Chondrocyte (in vitro differentiated cells): ENCODE measurements around the gene KMT2B. TPM values are rescaled to one million over a fixed set of nuclear protein-coding genes. Genes with fewer than 3 reads are reported as not detected.

Experiments used
- DNase-seq: peaks from one replicate; pipeline ENCODE4 v3.0.0; 2021; ENCODE audit warnings: mixed read lengths, low spot score
- H3K27ac Mint-ChIP-seq: one replicate; pipeline ENCODE4 v1.8.0; 2021; ENCODE audit warnings: mild to moderate bottlenecking, moderate library complexity, mixed read lengths; ENCODE audit not compliant: unreplicated experiment
- H3K27me3 Mint-ChIP-seq: 2 replicates; pipeline ENCODE4 v1.8.0; 2021; ENCODE audit warnings: low read depth, mixed read lengths
- H3K36me3 Mint-ChIP-seq: 2 replicates; pipeline ENCODE4 v1.8.0; 2021; ENCODE audit warnings: low read depth, mixed read lengths
- H3K4me1 Mint-ChIP-seq: 2 replicates; pipeline ENCODE4 v1.8.0; 2021; ENCODE audit warnings: low read depth, mild to moderate bottlenecking, mixed read lengths
- H3K4me3 Mint-ChIP-seq: one replicate; pipeline ENCODE4 v1.8.0; 2021; ENCODE audit warnings: mild to moderate bottlenecking, moderate library complexity, mixed read lengths; ENCODE audit not compliant: unreplicated experiment
- H3K9me3 Mint-ChIP-seq: 2 replicates; pipeline ENCODE4 v1.8.0; 2021; ENCODE audit warnings: low read depth, mixed read lengths
- total RNA-seq: library from RNA; stranded (reverse); gene quantifications from 3 replicates; pipeline ENCODE4 v1.2.1, GENCODE V29; 2021
- TF ChIP-seq, protein P1 (sequence below): fragments of 200-600 bp; sonication (generic); IDR thresholded peaks from 2 replicates; pipeline ENCODE4 v1.5.0; 2021; ENCODE audit warnings: antibody characterized with exemption, mild to moderate bottlenecking, moderate library complexity

Gene KMT2B
- total RNA-seq, 1 donor from 2014 or later: 30.8 TPM

DNA sequence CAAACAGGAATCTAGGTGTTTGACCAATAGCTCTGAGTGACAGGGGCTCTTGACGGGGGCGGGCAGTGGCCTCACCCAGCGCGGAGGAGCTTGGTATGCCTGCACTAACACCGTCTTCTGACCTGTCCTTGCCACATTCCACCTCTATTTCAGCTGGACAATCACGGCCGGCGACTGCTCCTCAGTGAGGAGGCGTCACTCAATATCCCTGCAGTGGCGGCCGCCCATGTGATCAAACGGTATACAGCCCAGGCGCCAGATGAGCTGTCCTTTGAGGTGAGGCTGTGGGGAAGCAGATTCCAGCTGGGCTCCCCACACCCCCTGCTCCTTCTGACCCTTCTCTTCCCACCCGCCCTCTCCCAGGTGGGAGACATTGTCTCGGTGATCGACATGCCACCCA, 62.3 kb downstream of the KMT2B start:
- Mint-ChIP-seq H3K4me1 (peaks cover 16% of the 10 kb centered on the region), H3K9me3 (no peaks in the 10 kb centered on the region), H3K27me3 (no peaks in the 10 kb centered on the region), H3K27ac (no peak overlapping the region), H3K4me3 (no peak overlapping the region), H3K36me3 (peaks cover 3% of the 10 kb centered on the region)
- TF ChIP-seq, protein P1, sequence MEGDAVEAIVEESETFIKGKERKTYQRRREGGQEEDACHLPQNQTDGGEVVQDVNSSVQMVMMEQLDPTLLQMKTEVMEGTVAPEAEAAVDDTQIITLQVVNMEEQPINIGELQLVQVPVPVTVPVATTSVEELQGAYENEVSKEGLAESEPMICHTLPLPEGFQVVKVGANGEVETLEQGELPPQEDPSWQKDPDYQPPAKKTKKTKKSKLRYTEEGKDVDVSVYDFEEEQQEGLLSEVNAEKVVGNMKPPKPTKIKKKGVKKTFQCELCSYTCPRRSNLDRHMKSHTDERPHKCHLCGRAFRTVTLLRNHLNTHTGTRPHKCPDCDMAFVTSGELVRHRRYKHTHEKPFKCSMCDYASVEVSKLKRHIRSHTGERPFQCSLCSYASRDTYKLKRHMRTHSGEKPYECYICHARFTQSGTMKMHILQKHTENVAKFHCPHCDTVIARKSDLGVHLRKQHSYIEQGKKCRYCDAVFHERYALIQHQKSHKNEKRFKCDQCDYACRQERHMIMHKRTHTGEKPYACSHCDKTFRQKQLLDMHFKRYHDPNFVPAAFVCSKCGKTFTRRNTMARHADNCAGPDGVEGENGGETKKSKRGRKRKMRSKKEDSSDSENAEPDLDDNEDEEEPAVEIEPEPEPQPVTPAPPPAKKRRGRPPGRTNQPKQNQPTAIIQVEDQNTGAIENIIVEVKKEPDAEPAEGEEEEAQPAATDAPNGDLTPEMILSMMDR: no peak
- no peak for DNase-seq

DNA sequence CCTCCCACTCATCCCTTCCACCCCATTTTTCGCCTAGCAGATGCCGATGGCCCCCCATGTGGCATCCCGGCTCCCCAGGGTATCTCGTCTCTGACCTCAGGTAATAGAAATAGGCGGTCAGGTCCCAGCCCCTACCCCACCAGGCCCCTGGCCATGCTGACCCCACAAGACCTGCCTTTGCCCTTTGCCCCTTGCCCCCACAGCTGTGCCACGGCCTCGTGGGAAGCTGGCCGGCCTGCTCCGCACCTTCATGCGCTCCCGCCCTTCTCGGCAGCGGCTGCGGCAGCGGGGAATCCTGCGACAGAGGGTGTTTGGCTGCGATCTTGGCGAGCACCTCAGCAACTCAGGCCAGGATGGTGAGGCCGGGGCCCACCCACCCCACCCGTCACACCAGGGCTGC, 62.9 kb downstream of the KMT2B start:
- Mint-ChIP-seq H3K4me3 (no peak overlapping the region), H3K27ac (no peak overlapping the region), H3K27me3 (no peaks in the 10 kb centered on the region), H3K4me1 (peaks cover 14% of the 10 kb centered on the region), H3K36me3 (peaks cover 3% of the 10 kb centered on the region), H3K9me3 (no peaks in the 10 kb centered on the region)
- TF ChIP-seq, protein P1: no peak
- DNase-seq: no peak

DNA sequence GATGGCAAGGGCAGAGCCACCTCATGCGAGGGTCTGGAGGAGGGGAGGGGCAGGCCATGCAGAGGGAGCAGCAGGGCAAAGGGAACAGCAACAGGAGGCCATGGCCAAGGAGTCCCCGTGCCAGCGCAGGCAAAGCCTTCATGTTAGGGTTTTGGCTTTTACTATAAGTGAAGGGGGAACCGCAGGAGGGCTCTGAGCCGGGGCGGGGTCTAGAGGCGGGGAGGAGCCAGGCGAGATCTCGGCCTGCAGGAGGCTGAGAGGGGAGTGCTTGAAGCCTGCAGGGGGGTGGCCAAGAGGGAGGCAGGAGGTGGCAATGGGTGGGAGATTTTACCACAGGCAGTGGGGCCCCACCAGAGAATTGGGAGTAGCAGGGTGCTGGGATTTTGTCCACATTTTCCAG, 63.8 kb downstream of the KMT2B start:
- Mint-ChIP-seq H3K27me3 (no peaks in the 10 kb centered on the region), H3K4me3 (no peak overlapping the region), H3K9me3 (no peaks in the 10 kb centered on the region), H3K36me3 (peaks cover 3% of the 10 kb centered on the region), H3K27ac (no peak overlapping the region), H3K4me1 (peaks cover 5% of the 10 kb centered on the region)
- TF ChIP-seq, protein P1: no peak
- DNase-seq: no peak

DNA sequence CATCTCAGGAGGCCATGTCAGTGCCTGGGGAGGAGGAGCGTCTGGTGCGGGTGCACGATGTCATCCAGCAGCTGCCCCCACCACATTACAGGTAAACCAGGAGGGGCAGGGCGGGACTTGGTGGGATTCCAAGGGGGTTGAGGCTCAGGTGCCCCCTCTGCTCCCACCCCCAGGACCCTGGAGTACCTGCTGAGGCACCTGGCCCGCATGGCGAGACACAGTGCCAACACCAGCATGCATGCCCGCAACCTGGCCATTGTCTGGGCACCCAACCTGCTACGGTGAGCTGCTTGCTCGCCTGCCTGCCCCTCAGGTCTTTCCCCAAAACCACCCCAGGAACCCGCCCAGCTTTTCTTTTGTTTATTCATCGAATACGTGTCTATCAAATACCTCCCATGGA, 64.8 kb downstream of the KMT2B start:
- no peak for DNase-seq
- Mint-ChIP-seq H3K4me1 (no peaks in the 10 kb centered on the region), H3K27me3 (no peaks in the 10 kb centered on the region), H3K4me3 (no peak overlapping the region), H3K9me3 (no peaks in the 10 kb centered on the region), H3K27ac (no peak overlapping the region), H3K36me3 (peaks cover 3% of the 10 kb centered on the region)
- TF ChIP-seq, protein P1: no peak

DNA sequence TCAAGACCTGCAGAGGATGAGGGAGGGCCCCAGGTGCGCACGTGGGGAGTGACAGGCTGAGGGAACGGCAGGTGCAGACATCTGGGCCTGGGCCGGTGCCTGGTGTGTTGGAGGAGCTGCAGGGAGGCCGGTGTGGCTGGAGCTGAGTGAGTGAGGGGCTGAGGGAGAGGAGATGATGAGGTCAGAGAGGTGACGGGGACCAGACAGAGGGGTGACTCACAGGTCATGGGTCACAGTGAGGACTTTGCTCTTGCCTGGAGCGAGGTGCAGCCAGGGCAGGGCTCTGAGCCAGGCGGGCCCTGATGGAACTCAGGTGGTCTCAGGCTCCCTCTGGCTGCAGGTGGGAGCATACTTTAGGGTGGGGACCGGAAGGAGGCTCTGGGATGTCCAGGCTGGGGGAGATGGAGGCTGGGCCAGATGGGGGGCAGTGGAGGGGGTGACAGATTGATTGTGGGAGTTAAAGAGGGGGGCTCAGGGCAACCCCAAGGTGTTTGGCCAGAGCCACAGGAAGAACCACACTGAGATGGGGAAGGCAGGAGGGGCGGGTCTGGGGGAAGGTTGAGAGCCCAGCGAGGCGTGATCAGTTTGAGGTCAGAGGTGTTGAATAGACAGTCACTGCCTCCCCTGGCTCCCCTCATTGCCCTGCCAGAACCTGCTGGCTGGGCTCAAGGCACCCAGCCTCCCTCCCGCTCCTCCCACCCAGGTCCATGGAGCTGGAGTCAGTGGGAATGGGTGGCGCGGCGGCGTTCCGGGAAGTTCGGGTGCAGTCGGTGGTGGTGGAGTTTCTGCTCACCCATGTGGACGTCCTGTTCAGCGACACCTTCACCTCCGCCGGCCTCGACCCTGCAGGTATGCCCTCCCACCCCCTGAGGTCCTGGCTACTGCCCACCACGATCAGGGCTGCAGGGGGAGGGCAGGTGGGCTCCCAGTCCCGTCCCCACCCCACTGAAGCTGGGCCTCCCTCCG, 65.9 kb downstream of the KMT2B start:
- H3K27me3 Mint-ChIP-seq: no peaks in the 10 kb centered on the region
- peaks cover 3% of the 10 kb centered on the region for H3K36me3 Mint-ChIP-seq
- DNase-seq: no peak
- H3K4me3 Mint-ChIP-seq: no peak overlapping the region
- H3K4me1 Mint-ChIP-seq: no peaks in the 10 kb centered on the region
- TF ChIP-seq, protein P1: no peak
- H3K9me3 Mint-ChIP-seq: no peaks in the 10 kb centered on the region
- H3K27ac Mint-ChIP-seq: no peak overlapping the region
